A204.1 (cell line): ENCODE measurements around the gene IMP3.

Source experiments
- FAIRE-seq: peaks from 2 replicates; lab custom pipeline; 2012; peaks lifted over from hg19 to GRCh38; lab: Jason Lieb, UNC

IMP3 gene

GRCh38 chr15:75672646-75673425, 32.8 kb upstream of the IMP3 start:
- FAIRE-seq, result no peak

GRCh38 chr15:75671730-75672602, 31.9 kb upstream of the IMP3 start:
- FAIRE-seq, result no peak

- FAIRE-seq, result no peak
Observed at GRCh38 chr15:75669879-75670212, 29.8 kb upstream of the IMP3 start.

GRCh38 chr15:75669191-75669878, 29.3 kb upstream of the IMP3 start:
- FAIRE-seq, result no peak

- FAIRE-seq, result no peak
Observed at GRCh38 chr15:75666823-75667501, 26.9 kb upstream of the IMP3 start.

- FAIRE-seq, result no peak
Observed at GRCh38 chr15:75663931-75664421, 24.0 kb upstream of the IMP3 start.

GRCh38 chr15:75662823-75663519, 22.9 kb upstream of the IMP3 start:
- FAIRE-seq, result no peak

GRCh38 chr15:75661756-75662140, 21.7 kb upstream of the IMP3 start:
- no peak for FAIRE-seq

- no peak for FAIRE-seq
Observed at GRCh38 chr15:75661100-75661755, 21.2 kb upstream of the IMP3 start.

GRCh38 chr15:75659928-75660645, 20.1 kb upstream of the IMP3 start:
- FAIRE-seq, result no peak

- no peak for FAIRE-seq
Observed at GRCh38 chr15:75659141-75659771, 19.2 kb upstream of the IMP3 start.

- no peak for FAIRE-seq
Observed at GRCh38 chr15:75656813-75657212, 16.8 kb upstream of the IMP3 start.

GRCh38 chr15:75656331-75656730, 16.3 kb upstream of the IMP3 start:
- no peak for FAIRE-seq

- FAIRE-seq, result no peak
Observed at GRCh38 chr15:75655931-75656330, 15.9 kb upstream of the IMP3 start.

GRCh38 chr15:75654201-75654907, 14.3 kb upstream of the IMP3 start:
- FAIRE-seq, result no peak

- FAIRE-seq, result no peak
Observed at GRCh38 chr15:75653347-75653913, 13.4 kb upstream of the IMP3 start.

GRCh38 chr15:75651810-75652543, 12.0 kb upstream of the IMP3 start:
- no peak for FAIRE-seq
